ENCODE measurements around the gene ECSCR.

Gene ECSCR

GRCh38 chr5:139473105-139473504 is 10.6 kb upstream of the ECSCR start:
- no peak for TF ChIP-seq CTCF (IDR thresholded peaks at IDR 0.05)

- TF ChIP-seq CTCF (IDR thresholded peaks at IDR 0.05): no peak
These were observed 10.0 kb upstream of the ECSCR start for GRCh38 chr5:139472386-139473030.

GRCh38 chr5:139470821-139471300 is 8.3 kb upstream of the ECSCR start, which contains the start of gene SMIM33:
Gene SMIM33, plus strand, starts transcription at chr5:139471004. Its CDS starts 118 bp downstream, at chr5:139471122.
- no peak for TF ChIP-seq CTCF (IDR thresholded peaks at IDR 0.05)

GRCh38 chr5:139468421-139468931 is 5.9 kb upstream of the ECSCR start:
- no peak for TF ChIP-seq CTCF (IDR thresholded peaks at IDR 0.05)

- no peak for TF ChIP-seq CTCF (IDR thresholded peaks at IDR 0.05)
These were observed 845 bp downstream of the ECSCR start for GRCh38 chr5:139461698-139462097.

- TF ChIP-seq CTCF (IDR thresholded peaks at IDR 0.05): no peak
These were observed 1.4 kb downstream of the ECSCR start for GRCh38 chr5:139461176-139461575.

- TF ChIP-seq CTCF (IDR thresholded peaks at IDR 0.05): no peak
These were observed 2.1 kb downstream of the ECSCR start for GRCh38 chr5:139460455-139460854.

Data from LNCAP (cell line).